OCI-LY1 (cell line): ENCODE results near the gene MYBBP1A.

Experiments
- H2AFZ ChIP-seq: fragments of 200-600 bp; sonication (generic), shearing (Covaris generic); 2 replicates; pipeline ENCODE4 v1.6.0; 2014; ENCODE audit warnings: antibody characterized with exemption, mild to moderate bottlenecking, low read length
- H3F3A ChIP-seq: fragments of 200-600 bp; sonication (generic), shearing (Covaris generic); 2 replicates; pipeline ENCODE4 v1.6.0; 2014; ENCODE audit warnings: mild to moderate bottlenecking, antibody characterized with exemption, low read length, moderate library complexity; ENCODE audit not compliant: insufficient read depth
- H3K27ac ChIP-seq: fragments of 200-600 bp; sonication (generic); 2 replicates; pipeline ENCODE4 v1.5.1; 2014; ENCODE audit warnings: low read length, mixed run types, mild to moderate bottlenecking, low read depth; ENCODE audit not compliant: poor library complexity, severe bottlenecking
- H3K27me3 ChIP-seq: fragments of 200-600 bp; sonication (generic); 2 replicates; pipeline ENCODE4 v1.6.0; 2014; ENCODE audit warnings: antibody characterized with exemption, mild to moderate bottlenecking, low read length, moderate library complexity; ENCODE audit not compliant: insufficient read depth
- H3K36me3 ChIP-seq: fragments of 200-600 bp; sonication (generic); 2 replicates; pipeline ENCODE4 v1.6.1; 2014; ENCODE audit warnings: mild to moderate bottlenecking, antibody characterized with exemption, low read length, moderate library complexity, mixed read lengths; ENCODE audit not compliant: insufficient read depth
- H3K4me1 ChIP-seq: fragments of 200-600 bp; sonication (generic); 2 replicates; pipeline ENCODE4 v1.5.1; 2014; ENCODE audit warnings: mild to moderate bottlenecking, low read length, moderate library complexity; ENCODE audit not compliant: insufficient read depth, severe bottlenecking
- H3K4me2 ChIP-seq: fragments of 200-600 bp; sonication (generic), shearing (Covaris generic); 2 replicates; pipeline ENCODE4 v1.6.1; 2014; ENCODE audit warnings: low read length
- H3K4me3 ChIP-seq: fragments of 200-600 bp; sonication (generic); 2 replicates; pipeline ENCODE4 v1.5.1; 2014; ENCODE audit warnings: low read length, low read depth, mild to moderate bottlenecking, mixed read lengths; ENCODE audit not compliant: poor library complexity, severe bottlenecking
- H3K79me2 ChIP-seq: fragments of 200-600 bp; shearing (Covaris generic); 2 replicates; pipeline ENCODE4 v1.6.1; 2016; ENCODE audit warnings: mixed run types, low read length, mixed read lengths; ENCODE audit not compliant: insufficient read depth
- H3K9ac ChIP-seq: fragments of 200-600 bp; sonication (generic), shearing (Covaris generic); 2 replicates; pipeline ENCODE4 v1.6.1; 2014; ENCODE audit warnings: mild to moderate bottlenecking, low read length, mixed read lengths
- H3K9me2 ChIP-seq: fragments of 200-600 bp; sonication (generic), shearing (Covaris generic); 2 replicates; pipeline ENCODE4 v1.6.1; 2014; ENCODE audit warnings: low read depth, mild to moderate bottlenecking, low read length, mixed read lengths
- H3K9me3 ChIP-seq: fragments of 200-600 bp; shearing (Covaris generic); 2 replicates; pipeline ENCODE4 v1.6.1; 2014; ENCODE audit warnings: low read length, mixed read lengths
- H4K20me1 ChIP-seq: fragments of 200-600 bp; sonication (generic), shearing (Covaris generic); 2 replicates; pipeline ENCODE4 v1.6.0; 2016; ENCODE audit warnings: mild to moderate bottlenecking, low read length; ENCODE audit not compliant: insufficient read depth
- EZH2 ChIP-seq: fragments of 200-600 bp; sonication (generic), shearing (Covaris generic); IDR thresholded peaks from 2 replicates; pipeline ENCODE4 v1.8.0; 2017; ENCODE audit warnings: borderline replicate concordance, mixed run types, mild to moderate bottlenecking, antibody characterized with exemption, low read length, moderate library complexity, mixed read lengths
- TF ChIP-seq, protein P1 (sequence below): fragments of 200-600 bp; sonication (generic), shearing (Covaris generic); IDR thresholded peaks from 2 replicates; pipeline ENCODE4 v1.5.1; 2017; ENCODE audit warnings: mild to moderate bottlenecking, antibody characterized with exemption, low read length, moderate library complexity, mixed read lengths

The MYBBP1A gene

DNA sequence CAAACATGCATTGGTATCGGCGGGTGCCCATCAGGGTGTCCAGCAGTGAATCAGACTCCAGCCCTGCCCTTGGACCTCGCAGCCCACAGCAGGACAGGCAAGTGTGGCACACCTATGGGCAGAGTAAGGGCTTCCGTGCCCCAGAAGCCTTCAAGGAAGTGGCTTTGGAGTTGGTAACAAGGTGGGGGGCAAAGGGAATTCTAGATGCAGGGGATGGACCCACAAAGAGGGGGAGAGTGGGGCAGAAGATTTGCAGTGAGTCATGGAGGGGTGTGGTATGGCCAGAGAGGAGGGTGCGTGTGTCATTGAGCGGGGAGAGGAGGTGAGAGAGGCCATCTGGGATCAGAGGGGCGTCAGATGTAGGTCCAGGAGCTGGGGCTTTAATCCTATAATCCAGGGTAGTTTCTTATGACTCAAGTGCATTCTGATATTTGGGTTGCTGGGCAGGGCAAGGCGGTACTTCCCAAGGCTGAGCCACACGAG lies 65.0 kb downstream of the MYBBP1A start:
- Histone ChIP-seq H3K4me3 (no peak overlapping the region), H4K20me1 (no peaks in the 10 kb centered on the region), H3K27ac (no peak overlapping the region), H3K9ac (no peak overlapping the region), H3K27me3 (no peaks in the 10 kb centered on the region), H2AFZ (no peak overlapping the region), H3F3A (no peaks in the 10 kb centered on the region), H3K36me3 (no peaks in the 10 kb centered on the region), H3K9me2 (no peaks in the 10 kb centered on the region), H3K4me1 (no peaks in the 10 kb centered on the region), H3K4me2 (no peak overlapping the region), H3K9me3 (no peaks in the 10 kb centered on the region), H3K79me2 (no peaks in the 10 kb centered on the region)
- TF ChIP-seq EZH2: no peak
- TF ChIP-seq, protein P1, sequence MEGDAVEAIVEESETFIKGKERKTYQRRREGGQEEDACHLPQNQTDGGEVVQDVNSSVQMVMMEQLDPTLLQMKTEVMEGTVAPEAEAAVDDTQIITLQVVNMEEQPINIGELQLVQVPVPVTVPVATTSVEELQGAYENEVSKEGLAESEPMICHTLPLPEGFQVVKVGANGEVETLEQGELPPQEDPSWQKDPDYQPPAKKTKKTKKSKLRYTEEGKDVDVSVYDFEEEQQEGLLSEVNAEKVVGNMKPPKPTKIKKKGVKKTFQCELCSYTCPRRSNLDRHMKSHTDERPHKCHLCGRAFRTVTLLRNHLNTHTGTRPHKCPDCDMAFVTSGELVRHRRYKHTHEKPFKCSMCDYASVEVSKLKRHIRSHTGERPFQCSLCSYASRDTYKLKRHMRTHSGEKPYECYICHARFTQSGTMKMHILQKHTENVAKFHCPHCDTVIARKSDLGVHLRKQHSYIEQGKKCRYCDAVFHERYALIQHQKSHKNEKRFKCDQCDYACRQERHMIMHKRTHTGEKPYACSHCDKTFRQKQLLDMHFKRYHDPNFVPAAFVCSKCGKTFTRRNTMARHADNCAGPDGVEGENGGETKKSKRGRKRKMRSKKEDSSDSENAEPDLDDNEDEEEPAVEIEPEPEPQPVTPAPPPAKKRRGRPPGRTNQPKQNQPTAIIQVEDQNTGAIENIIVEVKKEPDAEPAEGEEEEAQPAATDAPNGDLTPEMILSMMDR: no peak

DNA sequence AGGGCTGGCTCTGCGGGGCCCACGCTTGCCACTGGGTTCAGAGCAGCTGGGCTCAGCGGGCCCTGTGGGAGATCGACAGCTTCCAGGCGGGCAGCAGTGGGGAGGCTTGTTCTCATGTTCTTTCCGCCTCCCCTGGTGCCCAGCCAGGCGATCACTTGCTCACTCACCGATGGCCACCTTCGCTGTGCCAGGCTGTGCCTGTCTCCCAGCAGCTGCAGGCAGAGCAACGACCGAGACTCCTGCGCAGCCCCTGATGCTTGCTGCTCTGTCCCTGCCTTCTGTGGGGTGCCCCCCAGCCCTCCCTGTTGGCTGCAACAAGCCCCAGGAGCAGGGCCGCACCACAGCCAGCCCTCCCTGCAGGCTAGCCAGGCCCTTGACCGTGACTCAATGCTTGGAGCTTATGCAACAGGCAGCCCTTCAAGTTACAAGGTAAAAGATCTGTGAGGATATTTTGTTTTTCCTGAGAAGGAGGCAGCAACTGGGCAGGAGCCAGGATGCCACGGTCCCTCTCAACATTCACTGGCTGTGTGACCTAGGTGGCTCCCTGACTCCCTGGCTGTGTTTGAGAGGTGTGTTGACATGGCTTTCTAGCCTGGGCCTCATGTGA lies 66.1 kb downstream of the MYBBP1A start:
- no peak overlapping the region for H3K4me2 ChIP-seq
- TF ChIP-seq EZH2: no peak
- TF ChIP-seq, protein P1: no peak
- no peaks in the 10 kb centered on the region for H3K27me3 ChIP-seq

More for the DNA sequence above, 66.1 kb downstream of the MYBBP1A start:
- no peaks in the 10 kb centered on the region for H3K79me2 ChIP-seq
- no peaks in the 10 kb centered on the region for H3K36me3 ChIP-seq
- no peak overlapping the region for H3K27ac ChIP-seq
- H3K9ac ChIP-seq: no peak overlapping the region
- no peaks in the 10 kb centered on the region for H3F3A ChIP-seq
- no peaks in the 10 kb centered on the region for H3K4me1 ChIP-seq
- no peaks in the 10 kb centered on the region for H4K20me1 ChIP-seq
- H3K4me3 ChIP-seq: no peak overlapping the region
- no peaks in the 10 kb centered on the region for H3K9me3 ChIP-seq
- no peak overlapping the region for H2AFZ ChIP-seq
- H3K9me2 ChIP-seq: no peaks in the 10 kb centered on the region
